Left colon (tissue), 2 donors: ENCODE measurements around the gene TMEM131L. TPM values are rescaled to one million over a fixed set of nuclear protein-coding genes. Genes with fewer than 3 reads are reported as not detected.
"Not testable (repeated sequence)": the region's sequence is repeated elsewhere in the genome, so short reads cannot be mapped to it uniquely, and the experiment has no call there.

Source experiments
- ATAC-seq: fragments of 200-7000 bp; cut with Tn5 transposase; one replicate; pipeline ENCODE4 v1.9.1; 2020; ENCODE audit warnings: mild to moderate bottlenecking, moderate library complexity
- DNase-seq, 2 donors: peaks; one replicate each; pipeline ENCODE4 v3.0.0-alpha.2; 2020
- intact Hi-C, 2 donors: fragments of 100-400 bp; cut with DNase I in 1 of 2; cut with micrococcal nuclease in 1 of 2; formaldehyde crosslinking; loops; one replicate each; pipeline versions ENCODE4 v1.11.2 to v1.14.0; 2022; cut with DNase I, micrococcal nuclease
- total RNA-seq, 2 donors: library from RNA; stranded (reverse); fragmentation: NEBNext Ultra II Directional; extraction: Animal tissue kit (Norgen Biotek cat#: 25700); gene quantifications; one replicate each; pipeline ENCODE4 v1.2.1, GENCODE V29; 2021
- donor health status: DM: no; HTN: no; CAD: no.
- donor health status: DM: yes; HTN: yes; CAD: no.

Gene TMEM131L
- total RNA-seq, 2 donors from 2014 or later, result 3.6 to 8.0 TPM

- intact Hi-C loops, result loop anchor here in 1 of 2 donors (5.0 to 10.0 kb wide), 2 partner anchors 301 to 509 kb away; partner anchors contain the start of gene MND1
- ATAC-seq, result no peak
- no peak for DNase-seq
Observed at GRCh38 chr4:153646261-153646660, 180.1 kb downstream of the TMEM131L start.

GRCh38 chr4:153646978-153647377 is 180.8 kb downstream of the TMEM131L start:
- no peak for DNase-seq
- intact Hi-C loops, result loop anchor here in 1 of 2 donors (5.0 to 10.0 kb wide), 2 partner anchors 302 to 510 kb away; partner anchors contain the start of gene MND1
- ATAC-seq, result no peak

GRCh38 chr4:153647975-153648374 is 181.8 kb downstream of the TMEM131L start:
- intact Hi-C loops, result loop anchor here in 1 of 2 donors (5.0 to 10.0 kb wide), 2 partner anchors 303 to 511 kb away; partner anchors contain the start of gene MND1
- ATAC-seq (no peak), DNase-seq (no peak)

- DNase-seq (no peak), ATAC-seq (peak; percentile 32)
- intact Hi-C loops, result loop anchor here in 1 of 2 donors (5.0 to 10.0 kb wide), 2 partner anchors 305 to 512 kb away; partner anchors contain the start of gene MND1
Observed at GRCh38 chr4:153649572-153649991, 183.4 kb downstream of the TMEM131L start.

- intact Hi-C loops, result no loop called here
- DNase-seq (no peak), ATAC-seq (no peak)
Observed at GRCh38 chr4:153651116-153651515, 185.0 kb downstream of the TMEM131L start.

- ATAC-seq (peak; percentile 60), DNase-seq (peak; percentile 23 to 47)
- intact Hi-C loops, result no loop called here
Observed at GRCh38 chr4:153651587-153651986, 185.4 kb downstream of the TMEM131L start.

- intact Hi-C loops, result no loop called here
- DNase-seq (no peak), ATAC-seq (no peak)
Observed at GRCh38 chr4:153652051-153652784, 186.1 kb downstream of the TMEM131L start.

GRCh38 chr4:153655002-153655541 is 188.9 kb downstream of the TMEM131L start:
- ATAC-seq, result no peak
- intact Hi-C loops, result no loop called here
- DNase-seq, result no peak

- intact Hi-C loops, result no loop called here
- DNase-seq (no peak), ATAC-seq (no peak)
Observed at GRCh38 chr4:153655928-153656327, 189.8 kb downstream of the TMEM131L start.

GRCh38 chr4:153661215-153661822 is 195.2 kb downstream of the TMEM131L start:
- ATAC-seq (no peak), DNase-seq (no peak)
- intact Hi-C loops, result no loop called here

- no peak for ATAC-seq
- no peak for DNase-seq
- intact Hi-C loops, result no loop called here
Observed at GRCh38 chr4:153661908-153662307, 195.7 kb downstream of the TMEM131L start.

GRCh38 chr4:153663667-153664066 is 197.5 kb downstream of the TMEM131L start:
- intact Hi-C loops, result no loop called here
- ATAC-seq (no peak), DNase-seq (no peak)

- ATAC-seq, DNase-seq, intact Hi-C loops: not testable (repeated sequence)
Observed at GRCh38 chr4:153666505-153666904, 200.3 kb downstream of the TMEM131L start.

GRCh38 chr4:153668647-153669046 is 202.5 kb downstream of the TMEM131L start:
- intact Hi-C loops, result no loop called here
- no peak for ATAC-seq
- DNase-seq, result no peak

- ATAC-seq (no peak), DNase-seq (no peak)
- intact Hi-C loops, result no loop called here
Observed at GRCh38 chr4:153669838-153670237, 203.7 kb downstream of the TMEM131L start.

- DNase-seq, result no peak
Observed at GRCh38 chr4:153676486-153676885, 210.3 kb downstream of the TMEM131L start.

GRCh38 chr4:153676984-153677383 is 210.8 kb downstream of the TMEM131L start:
- DNase-seq (no peak), ATAC-seq (no peak)
- intact Hi-C loops, result no loop called here

More at GRCh38 chr4:153676486-153676885, 210.3 kb downstream of the TMEM131L start:
- intact Hi-C loops, result no loop called here
- ATAC-seq, result no peak

- ATAC-seq (no peak), DNase-seq (no peak)
- intact Hi-C loops, result no loop called here
Observed at GRCh38 chr4:153679486-153679885, 213.3 kb downstream of the TMEM131L start.

GRCh38 chr4:153683763-153684181 is 217.6 kb downstream of the TMEM131L start:
- DNase-seq (no peak), ATAC-seq (no peak)
- intact Hi-C loops, result no loop called here
